Gastrocnemius medialis (tissue), 4 donors: Measurements from ENCODE around the gene AFAP1. TPM values are rescaled to one million over a fixed set of nuclear protein-coding genes. Genes with fewer than 3 reads are reported as not detected.

Experiments used
- ATAC-seq, 2 donors: fragments of 150-250 bp; one replicate each; pipeline ENCODE4 v1.9.1; 2016
- DNase-seq, 2 donors: peaks; one replicate each; pipeline ENCODE4 v3.0.0-alpha.2; 2019
- H3K27ac ChIP-seq, 4 donors: fragments of 200-600 bp; sonication (generic); 1 replicate in 1 of 4; 2 replicates in 3 of 4; pipeline ENCODE4 v1.5.1; 2016 to 2018; ENCODE audit warnings: mild to moderate bottlenecking in 2 of 4, moderate library complexity in 1 of 4
- H3K27me3 ChIP-seq, 3 donors: fragments of 200-600 bp; sonication (generic) in 2 of 3; 1 replicate in 1 of 3; 2 replicates in 2 of 3; pipeline versions ENCODE4 v1.5.1 to v1.6.0; 2016 to 2019; ENCODE audit warnings: mild to moderate bottlenecking in 1 of 3, moderate library complexity in 1 of 3
- H3K36me3 ChIP-seq, 2 donors: fragments of 200-600 bp; sonication (generic) in 1 of 2; one replicate each; pipeline ENCODE4 v1.5.1; 2017 to 2018
- H3K4me1 ChIP-seq, 2 donors: fragments of 200-600 bp; sonication (generic) in 1 of 2; one replicate each; pipeline ENCODE4 v1.5.1; 2016 to 2017; ENCODE audit warnings: mild to moderate bottlenecking in 2 of 2
- H3K4me3 ChIP-seq, 4 donors: fragments of 200-600 bp; sonication (generic) in 3 of 4; 1 replicate in 1 of 4; 2 replicates in 3 of 4; pipeline ENCODE4 v1.5.1; 2016 to 2019; ENCODE audit warnings: mild to moderate bottlenecking in 2 of 4
- H3K9me3 ChIP-seq, 3 donors: fragments of 200-600 bp; sonication (generic) in 2 of 3; 1 replicate in 1 of 3; 2 replicates in 2 of 3; pipeline ENCODE4 v1.5.1; 2016 to 2019
- CTCF ChIP-seq, 5 experiments: fragments of 450-650 bp in 3 of 5; fragments of 200-600 bp in 2 of 5; sonication (generic) in 2 of 5; IDR thresholded peaks in 4 of 5; conservative IDR thresholded peaks in 1 of 5; 1 replicate in 4 of 5; 2 replicates in 1 of 5; pipeline ENCODE4 v1.5.1; 2016 to 2019; ENCODE audit warnings: antibody characterized with exemption in 5 of 5, mild to moderate bottlenecking in 3 of 5, moderate library complexity in 3 of 5
- POLR2A ChIP-seq, 2 donors: fragments of 450-650 bp; IDR thresholded peaks; one replicate each; pipeline ENCODE4 v1.6.1; 2017; ENCODE audit warnings: antibody characterized with exemption in 2 of 2, mild to moderate bottlenecking in 2 of 2, moderate library complexity in 2 of 2
- in situ Hi-C, 4 donors: fragments of 200-750 bp; cut with MboI; loops; one replicate each; pipeline versions ENCODE4 v1.15.0 to v1.8.0; 2017; ENCODE audit warnings: low sequenced_read_pairs in 4 of 4
- intact Hi-C: fragments of 100-400 bp; cut with DNase I; formaldehyde crosslinking; loops from one replicate; pipeline ENCODE4 v1.15.1; 2023; ENCODE audit warnings: low total_unique reads
- total RNA-seq, 4 donors: library from RNA; depleted of rRNA; stranded (reverse); fragments of >200 nt; gene quantifications; one replicate each; pipeline versions ENCODE4 v1.1.0 to v1.2.3, GENCODE V29; 2016

The AFAP1 gene
- total RNA-seq, 4 donors from 2014 or later = 1.5 to 8.6 (median 3.5) TPM

- Histone ChIP-seq H3K27me3 (no peaks in the 10 kb centered on the region), H3K4me3 (no peak overlapping the region), H3K9me3 (no peaks in the 10 kb centered on the region), H3K27ac (no peak overlapping the region), H3K36me3 (no peaks in the 10 kb centered on the region), H3K4me1 (peaks cover 18 to 29% of the 10 kb centered on the region in 2 donors)
- no peak for TF ChIP-seq CTCF (IDR thresholded peaks at IDR 0.05 in 4 of 5, conservative IDR thresholded peaks at IDR 0.05 in 1 of 5)
- no peak for TF ChIP-seq POLR2A (IDR thresholded peaks at IDR 0.05)
- in situ Hi-C loops (no loop called here), intact Hi-C loops (no loop called here)
- ATAC-seq (no peak), DNase-seq (no peak)
Observed at GRCh38 chr4:7854697-7855370, 84.8 kb downstream of the AFAP1 start.

- intact Hi-C loops (no loop called here), in situ Hi-C loops (no loop called here)
- ATAC-seq = peak in 1 of 2 donors; percentile 49
- DNase-seq = peak in 1 of 2 donors; percentile 32
- Histone ChIP-seq H3K36me3 (no peaks in the 10 kb centered on the region), H3K4me1 (peaks cover 18 to 29% of the 10 kb centered on the region in 2 donors), H3K27me3 (no peaks in the 10 kb centered on the region), H3K27ac (no peak overlapping the region), H3K4me3 (no peak overlapping the region), H3K9me3 (no peaks in the 10 kb centered on the region)
- TF ChIP-seq POLR2A (IDR thresholded peaks at IDR 0.05) (no peak), CTCF (IDR thresholded peaks at IDR 0.05 in 4 of 5, conservative IDR thresholded peaks at IDR 0.05 in 1 of 5) (no peak)
Observed at GRCh38 chr4:7854216-7854615, 85.4 kb downstream of the AFAP1 start.

- Histone ChIP-seq H3K36me3 (no peaks in the 10 kb centered on the region), H3K27ac (no peak overlapping the region)
Observed at GRCh38 chr4:7853271-7853670, 86.4 kb downstream of the AFAP1 start.

GRCh38 chr4:7852568-7853185 is 87.0 kb downstream of the AFAP1 start:
- ATAC-seq (no peak), DNase-seq (no peak)
- in situ Hi-C loops = no loop called here
- Histone ChIP-seq H3K27me3 (no peaks in the 10 kb centered on the region), H3K4me3 (no peak overlapping the region), H3K27ac (no peak overlapping the region), H3K36me3 (no peaks in the 10 kb centered on the region), H3K9me3 (no peaks in the 10 kb centered on the region), H3K4me1 (peaks cover 9 to 24% of the 10 kb centered on the region in 2 donors)
- intact Hi-C loops = no loop called here
- TF ChIP-seq CTCF (IDR thresholded peaks at IDR 0.05 in 4 of 5, conservative IDR thresholded peaks at IDR 0.05 in 1 of 5) = no peak
- TF ChIP-seq POLR2A (IDR thresholded peaks at IDR 0.05) = no peak

More at GRCh38 chr4:7853271-7853670, 86.4 kb downstream of the AFAP1 start:
- ATAC-seq (no peak), DNase-seq (no peak)
- peaks cover 15 to 29% of the 10 kb centered on the region in 2 donors for H3K4me1 ChIP-seq
- no peak overlapping the region for H3K4me3 ChIP-seq
- intact Hi-C loops = no loop called here
- TF ChIP-seq POLR2A (IDR thresholded peaks at IDR 0.05) (no peak), CTCF (IDR thresholded peaks at IDR 0.05 in 4 of 5, conservative IDR thresholded peaks at IDR 0.05 in 1 of 5) (no peak)
- in situ Hi-C loops = no loop called here
- no peaks in the 10 kb centered on the region for H3K27me3 ChIP-seq
- no peaks in the 10 kb centered on the region for H3K9me3 ChIP-seq
